ENCODE measurements around the gene FBXW9. TPM values are rescaled to one million over a fixed set of nuclear protein-coding genes. Genes with fewer than 3 reads are reported as not detected.

Gene FBXW9
- total RNA-seq, 1 experiment from 2014 or later: 21.2 TPM

GRCh38 chr19:12639901-12640613, 56.4 kb downstream of the FBXW9 start:
- Histone ChIP-seq H3K4me3 (ENCODE audit: insufficient read depth, low read depth, low read length) (peak overlapping the region; percentile 20), H3K36me3 (replicated peaks; ENCODE audit: control insufficient read depth, insufficient read depth, low read length) (no peaks in the 10 kb centered on the region), H3K27me3 (ENCODE audit: control insufficient read depth, insufficient read depth, low read length) (peaks cover 3% of the 10 kb centered on the region; the same call in 1 of the 2 replicates)
- peak; percentile 95 for DNase-seq

Other genes starting within 250 kb of the FBXW9 start
- gene ZNF709, start 211.8 kb downstream of the FBXW9 start, total RNA-seq (2014; rRNA removed; shearing (Covaris generic)): 0.30 and 0.42 TPM in 2 replicates
- 2.7 and 3.5 TPM in 2 replicates for gene ZNF564, start 145.1 kb downstream of the FBXW9 start, total RNA-seq (2014; rRNA removed; shearing (Covaris generic))
- gene ZNF490, start 85.8 kb downstream of the FBXW9 start, total RNA-seq (2014; rRNA removed; shearing (Covaris generic)): 3.1 and 5.2 TPM in 2 replicates
- gene ZNF791, start 85.7 kb downstream of the FBXW9 start, total RNA-seq (2014; rRNA removed; shearing (Covaris generic)): 7.4 and 10.2 TPM in 2 replicates
- gene MAN2B1, start 29.9 kb downstream of the FBXW9 start, total RNA-seq (2014; rRNA removed; shearing (Covaris generic)): 58.4 and 71.2 TPM in 2 replicates
- 11.6 and 12.5 TPM in 2 replicates for gene WDR83, start 29.8 kb downstream of the FBXW9 start, total RNA-seq (2014; rRNA removed; shearing (Covaris generic))
- gene DHPS, start 14.8 kb downstream of the FBXW9 start, total RNA-seq (2014; rRNA removed; shearing (Covaris generic)): 83.1 and 86.4 TPM in 2 replicates
- gene GNG14, start 8.6 kb downstream of the FBXW9 start, total RNA-seq (2014; rRNA removed; shearing (Covaris generic)): not detected in 2 replicates
- 34.1 and 48.9 TPM in 2 replicates for gene TNPO2, start 27.3 kb upstream of the FBXW9 start, total RNA-seq (2014; rRNA removed; shearing (Covaris generic))
- 186 and 218 TPM in 2 replicates for gene TRIR, start 38.1 kb upstream of the FBXW9 start, total RNA-seq (2014; rRNA removed; shearing (Covaris generic))
- gene GET3, start 40.9 kb upstream of the FBXW9 start, total RNA-seq (2014; rRNA removed; shearing (Covaris generic)): 113 and 166 TPM in 2 replicates
- 0.37 and 1.5 TPM in 2 replicates for gene BEST2, start 55.2 kb upstream of the FBXW9 start, total RNA-seq (2014; rRNA removed; shearing (Covaris generic))
- gene HOOK2, start 78.9 kb upstream of the FBXW9 start, total RNA-seq (2014; rRNA removed; shearing (Covaris generic)): 15.4 and 30.4 TPM in 2 replicates
- 10.0 and 22.6 TPM in 2 replicates for gene JUNB, start 94.9 kb upstream of the FBXW9 start, total RNA-seq (2014; rRNA removed; shearing (Covaris generic))
- 508 and 571 TPM in 2 replicates for gene PRDX2, start 105.2 kb upstream of the FBXW9 start, total RNA-seq (2014; rRNA removed; shearing (Covaris generic))
- gene THSD8, start 105.4 kb upstream of the FBXW9 start, total RNA-seq (2014; rRNA removed; shearing (Covaris generic)): not detected in 2 replicates
- 85.4 and 104 TPM in 2 replicates for gene RNASEH2A, start 110.0 kb upstream of the FBXW9 start, total RNA-seq (2014; rRNA removed; shearing (Covaris generic))
- gene RTBDN, start 137.9 kb upstream of the FBXW9 start, total RNA-seq (2014; rRNA removed; shearing (Covaris generic)): 1.3 TPM in 2 replicates
- gene MAST1, start 141.9 kb upstream of the FBXW9 start, total RNA-seq (2014; rRNA removed; shearing (Covaris generic)): 5.5 and 7.0 TPM in 2 replicates
- 15.3 and 16.8 TPM in 2 replicates for gene DNASE2, start 184.8 kb upstream of the FBXW9 start, total RNA-seq (2014; rRNA removed; shearing (Covaris generic))
- gene KLF1, start 190.6 kb upstream of the FBXW9 start, total RNA-seq (2014; rRNA removed; shearing (Covaris generic)): 0.37 and 0.76 TPM in 2 replicates
- 42.3 and 59.4 TPM in 2 replicates for gene GCDH, start 194.5 kb upstream of the FBXW9 start, total RNA-seq (2014; rRNA removed; shearing (Covaris generic))
- gene SYCE2, start 222.7 kb upstream of the FBXW9 start, total RNA-seq (2014; rRNA removed; shearing (Covaris generic)): 0.24 and 2.0 TPM in 2 replicates
- 93.0 and 117 TPM in 2 replicates for gene FARSA, start 237.1 kb upstream of the FBXW9 start, total RNA-seq (2014; rRNA removed; shearing (Covaris generic))
- gene CALR, start 242.0 kb upstream of the FBXW9 start, total RNA-seq (2014; rRNA removed; shearing (Covaris generic)): 911 and 1,131 TPM in 2 replicates
- gene RAD23A, start 249.2 kb upstream of the FBXW9 start, total RNA-seq (2014; rRNA removed; shearing (Covaris generic)): 146 and 155 TPM in 2 replicates